Measurements from ENCODE around the gene RABGAP1L.
"Not testable (repeated sequence)": the region's sequence is repeated elsewhere in the genome, so short reads cannot be mapped to it uniquely, and the experiment has no call there.

Gene RABGAP1L

DNA sequence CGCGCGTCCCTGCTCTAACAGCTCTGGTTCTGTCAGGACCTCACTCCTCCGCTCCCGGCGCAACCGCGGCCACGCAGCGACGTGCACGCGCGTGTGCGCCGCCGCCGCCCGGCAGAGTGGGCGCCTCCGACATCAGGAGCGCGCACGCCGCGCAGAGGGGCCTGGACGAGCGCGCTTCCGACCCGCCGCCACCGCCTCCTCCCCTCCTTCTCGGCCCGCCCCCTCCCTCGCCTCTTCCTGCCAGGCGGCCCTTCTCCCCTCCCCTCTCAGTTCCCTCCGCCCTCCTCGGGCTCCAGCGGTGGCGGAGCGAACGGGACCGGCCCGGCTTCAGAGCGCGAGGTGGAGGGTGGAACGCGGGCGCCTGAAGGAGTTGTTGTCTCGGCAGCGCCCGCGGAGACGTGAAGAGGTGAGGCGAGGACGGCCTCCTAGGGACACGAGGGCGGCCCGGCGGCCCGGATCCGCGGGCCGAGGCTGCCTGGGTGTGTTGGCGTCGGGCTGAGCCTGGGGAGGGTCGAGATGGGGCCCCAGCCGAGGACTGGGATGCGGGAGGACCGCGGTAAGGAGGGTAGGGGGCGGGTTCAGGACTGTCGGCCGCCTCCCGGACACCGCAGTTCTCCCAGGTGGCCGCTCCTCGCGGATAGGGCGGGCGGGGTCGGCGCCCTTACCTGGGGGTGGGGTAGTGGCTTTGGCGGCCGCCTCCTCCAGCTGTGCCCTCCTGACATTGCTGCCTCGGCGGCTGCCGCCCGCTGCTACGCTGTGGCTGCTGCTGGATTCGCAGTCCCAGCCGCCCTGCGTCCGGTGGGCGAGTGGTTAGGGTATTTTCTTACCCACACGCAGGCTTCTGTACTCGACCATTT lies at the start of gene RABGAP1L:
Gene RABGAP1L, plus strand, starts transcription at position 269 of the 857 bp plus-strand sequence.
- DNase-seq = peak; percentile 97

DNA sequence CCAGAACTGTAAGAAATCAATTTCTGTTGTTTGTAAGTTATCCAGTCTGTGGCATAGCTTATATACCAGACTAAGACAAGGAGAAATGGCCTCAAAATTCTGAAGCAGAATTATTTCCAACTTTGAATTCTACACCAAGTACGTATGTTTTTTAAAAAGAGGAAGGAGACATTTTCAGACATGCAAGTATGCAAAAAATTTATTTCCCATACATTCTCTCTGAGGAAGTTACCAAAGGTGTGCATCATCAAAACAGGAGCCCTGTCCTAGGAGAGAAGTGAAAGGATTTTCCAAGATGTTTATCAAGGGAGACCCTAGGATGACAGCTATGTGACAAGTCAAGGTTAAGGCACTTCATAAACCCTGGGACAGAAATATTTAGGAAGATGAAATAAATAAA lies 49.3 kb upstream of the RABGAP1L start:
- no peak for DNase-seq

DNA sequence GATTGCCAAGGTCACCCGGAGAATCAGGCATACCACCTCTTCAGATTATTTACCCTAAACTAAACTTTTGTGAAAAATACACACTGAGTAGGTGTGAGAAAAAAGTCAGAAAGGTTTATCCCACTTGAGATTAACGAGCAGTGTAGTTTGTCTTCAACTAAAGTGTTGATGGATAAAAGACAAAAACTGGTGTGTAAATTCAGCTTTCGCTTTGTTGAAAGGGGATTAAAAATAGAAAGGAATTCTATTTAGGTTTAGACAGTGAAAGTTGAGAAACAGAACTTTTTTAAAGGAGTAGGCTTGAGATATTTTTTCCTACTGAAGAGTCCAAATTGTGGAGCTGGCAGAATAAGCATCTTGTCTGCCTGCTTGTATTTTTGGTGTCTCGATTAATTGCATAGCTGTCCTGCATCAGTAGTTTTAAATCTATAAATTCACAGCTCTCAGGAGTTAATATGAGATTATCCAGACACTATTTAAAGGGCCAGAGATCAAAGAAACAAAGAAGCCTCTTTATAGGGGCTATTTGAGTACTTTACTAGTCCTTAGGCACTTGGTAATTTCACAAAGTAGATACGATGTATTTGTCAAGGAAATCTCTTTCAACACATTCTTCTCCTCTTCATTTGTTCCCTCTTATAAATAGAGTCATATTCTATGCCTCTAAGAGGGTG lies 46.7 kb upstream of the RABGAP1L start:
- DNase-seq = no peak

DNA sequence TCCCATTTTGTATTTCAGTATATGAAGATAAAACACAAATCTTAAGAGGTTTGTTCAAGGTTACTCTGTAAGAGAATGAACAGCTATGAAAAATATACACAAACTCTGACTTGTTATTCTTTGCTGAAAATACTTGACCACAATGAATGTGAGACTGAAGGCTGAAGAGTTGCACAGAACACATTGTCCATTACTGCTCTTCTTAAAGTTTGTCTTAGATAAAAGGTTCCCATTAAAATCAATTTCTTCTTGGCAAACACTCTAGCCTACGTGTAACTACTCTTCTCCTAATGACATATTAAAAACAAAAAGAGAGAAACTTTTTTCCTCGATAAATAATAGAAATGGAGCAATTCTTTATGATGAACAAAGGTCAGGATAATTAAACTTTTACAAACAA lies 45.2 kb upstream of the RABGAP1L start:
- no peak for DNase-seq

DNA sequence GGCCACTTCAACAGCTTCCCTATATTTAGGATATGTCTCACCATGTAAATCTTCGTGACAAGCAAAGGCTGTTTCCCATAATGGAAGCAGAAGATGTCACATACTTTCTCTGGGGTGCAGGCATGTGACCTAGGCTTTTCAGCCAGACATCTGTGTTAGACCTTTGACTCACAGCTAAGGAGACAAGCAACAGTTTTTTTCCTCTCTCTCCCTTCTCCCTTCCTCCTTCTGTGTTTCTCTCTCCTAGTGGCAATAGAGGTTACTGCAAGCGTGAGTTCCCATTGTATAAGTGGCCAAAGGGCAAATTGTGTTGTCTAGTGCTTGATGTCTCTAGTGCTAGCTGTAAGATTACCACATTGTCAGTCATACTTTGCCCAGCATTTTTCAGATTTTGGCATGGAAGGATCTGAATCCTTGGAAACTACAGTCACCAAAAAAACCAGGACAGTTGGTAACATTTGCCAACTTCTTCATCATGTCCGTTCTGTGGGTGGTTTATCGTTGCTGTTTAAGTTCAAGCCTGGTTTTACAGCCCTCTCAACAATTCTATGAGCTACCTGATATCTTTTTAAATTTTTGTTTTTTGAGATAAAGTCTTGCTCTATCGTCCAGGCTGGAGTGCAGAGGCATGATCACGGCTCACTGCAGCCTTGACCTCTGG lies 44.4 kb upstream of the RABGAP1L start:
- peak; percentile 17 for DNase-seq

DNA sequence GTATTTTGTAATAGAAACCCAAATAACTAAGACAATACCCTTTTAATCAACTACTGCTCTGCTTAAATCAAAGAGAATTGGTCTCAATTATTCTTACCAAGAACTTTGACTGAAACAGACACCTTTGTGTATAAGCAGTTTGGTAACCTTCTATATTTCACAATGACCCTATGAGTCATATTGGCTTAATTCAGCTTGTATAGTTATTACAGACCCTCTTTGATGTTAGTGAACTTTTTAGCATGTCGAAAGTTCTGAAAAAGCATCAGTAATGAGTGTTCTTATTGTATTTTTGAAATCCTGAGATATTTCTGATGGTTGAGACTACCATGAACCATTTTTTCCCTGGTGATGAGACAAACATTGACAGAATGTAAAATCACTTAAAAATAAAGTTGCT lies 43.3 kb upstream of the RABGAP1L start:
- DNase-seq = no peak

DNA sequence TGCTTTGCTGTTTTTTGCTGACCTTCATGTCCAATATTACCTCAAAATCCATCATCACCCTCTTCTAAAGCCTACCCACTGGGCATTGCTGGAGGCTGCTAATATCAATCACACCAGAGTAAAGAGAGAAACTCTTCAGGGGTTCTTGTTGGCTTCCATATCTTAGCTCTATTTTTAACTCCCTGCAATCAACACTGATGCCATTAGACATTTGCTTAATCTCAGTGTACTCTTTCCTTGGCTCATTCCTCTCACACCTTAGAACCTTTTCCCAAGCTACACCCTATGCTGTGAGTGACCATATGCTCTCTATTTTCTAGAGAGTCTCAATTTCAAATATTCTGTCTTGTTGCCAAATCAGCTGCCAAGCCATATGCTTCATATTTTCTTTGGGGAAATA lies 40.6 kb upstream of the RABGAP1L start:
- no peak for DNase-seq

DNA sequence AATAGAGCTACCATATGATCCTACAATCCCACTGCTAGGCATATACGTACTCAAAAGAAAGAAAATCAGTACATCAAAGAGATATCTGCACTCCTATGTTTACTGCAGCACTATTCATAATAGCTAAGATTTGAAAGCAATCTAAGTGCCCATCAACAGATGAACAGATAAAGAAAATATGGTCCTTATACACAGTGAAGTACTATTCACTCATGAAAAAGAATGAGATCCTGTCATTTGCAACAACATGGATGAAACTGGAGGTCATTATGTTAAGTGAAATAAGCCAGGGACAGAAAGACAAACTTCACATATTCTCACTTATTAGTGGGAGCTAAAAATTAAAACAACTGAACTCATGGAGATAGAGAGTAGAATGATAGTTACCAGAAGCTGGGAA lies 37.0 kb upstream of the RABGAP1L start:
- DNase-seq = not testable (repeated sequence)

DNA sequence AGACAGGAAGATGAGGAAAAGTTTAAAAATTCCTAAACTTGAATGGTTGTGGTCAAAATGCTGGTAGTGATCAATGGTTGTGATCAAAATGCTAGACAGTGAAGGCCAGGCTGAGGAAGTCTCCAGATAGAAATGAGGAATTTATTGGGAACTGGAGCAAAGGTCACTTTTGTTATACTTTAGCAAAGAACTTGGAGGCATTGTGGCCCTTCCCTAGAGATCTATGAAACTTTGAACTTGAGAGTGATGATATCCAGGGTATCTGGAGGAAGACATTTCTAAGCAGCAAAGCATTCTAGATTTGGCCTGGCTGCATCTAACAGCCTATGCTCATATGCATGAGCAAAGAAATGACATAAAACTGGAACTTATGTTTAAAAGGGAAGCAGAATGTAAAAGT lies 35.5 kb upstream of the RABGAP1L start:
- no peak for DNase-seq

DNA sequence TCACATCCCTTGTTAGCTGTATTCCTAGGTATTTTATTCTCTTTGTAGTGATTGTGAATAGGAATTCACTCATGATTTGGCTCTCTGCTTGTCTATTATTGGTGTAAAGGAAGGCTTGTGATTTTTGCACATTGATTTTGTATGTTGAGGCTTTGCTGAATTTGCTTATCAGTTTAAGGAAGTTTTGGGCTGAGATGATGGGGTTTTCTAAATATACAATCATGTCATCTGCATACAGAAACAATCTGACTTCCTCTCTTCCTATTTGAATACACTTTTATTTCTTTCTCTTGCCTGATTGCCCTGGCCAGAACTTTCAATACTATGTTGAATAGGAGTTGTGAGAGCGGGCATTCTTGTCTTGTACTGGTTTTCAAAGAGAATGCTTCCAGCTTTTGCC lies 32.1 kb upstream of the RABGAP1L start:
- DNase-seq = not testable (repeated sequence)

DNA sequence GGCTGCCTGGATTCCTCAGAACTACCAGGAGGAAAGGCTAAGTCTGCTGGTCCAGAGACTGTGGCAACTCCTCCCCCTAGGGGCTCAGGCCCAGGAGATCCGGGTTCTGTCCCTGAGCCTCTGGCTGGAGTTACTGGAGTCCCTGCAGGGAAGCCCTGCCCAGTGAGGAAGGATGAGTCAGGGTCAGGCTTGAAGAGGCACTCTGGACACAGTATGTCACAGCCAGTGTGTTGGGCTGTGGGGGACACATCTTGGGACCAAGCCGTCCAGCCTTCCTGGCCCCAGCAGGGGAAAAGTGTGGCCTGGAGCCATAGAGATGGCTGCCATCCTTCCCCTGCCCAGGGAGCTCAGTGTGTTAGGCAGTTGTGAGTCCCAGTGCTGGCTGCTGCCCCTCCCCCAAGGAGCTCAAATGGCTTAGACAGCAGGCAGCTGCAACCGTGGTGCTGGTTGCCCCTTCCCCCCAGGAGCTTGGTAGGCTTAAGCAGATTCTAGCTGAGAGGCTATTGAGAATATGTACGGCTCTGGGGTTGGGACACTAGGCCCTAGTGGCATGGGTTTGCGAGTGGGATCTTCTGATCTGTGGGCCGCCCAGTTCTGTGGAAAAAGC lies 28.2 kb upstream of the RABGAP1L start:
- no peak for DNase-seq

DNA sequence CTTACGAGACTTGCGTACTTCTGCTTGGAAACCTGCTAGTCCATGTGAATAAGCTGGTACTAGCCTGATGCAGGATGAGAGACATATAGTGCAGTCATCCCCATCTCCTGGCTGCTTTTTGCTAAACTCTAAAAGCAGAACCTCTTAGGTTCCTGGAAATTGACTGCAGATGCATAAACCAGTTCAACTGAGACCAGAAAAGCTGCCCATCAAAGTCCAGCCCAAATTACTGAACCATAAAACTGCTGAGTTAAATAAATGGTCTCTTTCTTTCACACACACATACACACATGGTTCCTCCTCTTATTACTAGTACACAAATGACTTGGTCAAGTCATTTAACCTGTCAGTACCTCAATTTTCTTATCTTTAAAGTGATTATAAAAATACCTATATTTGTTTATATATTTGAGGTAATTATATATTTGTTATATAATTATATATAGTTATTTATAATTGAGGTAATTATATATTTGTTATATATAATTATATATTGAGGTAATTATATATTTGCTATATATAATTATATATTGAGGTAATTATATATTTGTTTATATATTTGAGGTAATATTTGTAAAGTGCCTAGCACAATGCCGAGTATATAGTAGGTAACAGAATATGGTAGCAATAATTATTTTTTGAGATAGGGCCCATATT lies 25.2 kb upstream of the RABGAP1L start:
- no peak for DNase-seq

DNA sequence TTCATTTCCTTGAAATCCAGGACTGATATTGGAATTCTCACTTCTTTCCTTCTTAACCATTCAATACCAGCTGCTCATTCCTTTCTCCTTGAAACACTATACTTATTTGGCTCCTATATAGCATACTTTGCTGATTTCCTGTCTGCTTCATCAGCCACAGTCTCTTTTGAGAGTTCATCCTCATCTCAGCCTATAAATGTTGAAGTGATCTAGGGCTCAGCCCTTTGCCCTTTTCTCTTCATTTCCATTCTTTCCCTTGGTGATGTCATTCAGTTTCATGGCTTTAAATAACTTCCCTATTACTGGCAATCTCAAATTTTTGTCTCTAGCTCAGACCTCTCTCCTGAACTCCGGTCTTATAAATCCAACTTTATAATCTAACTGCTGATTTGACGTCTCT lies 24.1 kb upstream of the RABGAP1L start:
- no peak for DNase-seq

DNA sequence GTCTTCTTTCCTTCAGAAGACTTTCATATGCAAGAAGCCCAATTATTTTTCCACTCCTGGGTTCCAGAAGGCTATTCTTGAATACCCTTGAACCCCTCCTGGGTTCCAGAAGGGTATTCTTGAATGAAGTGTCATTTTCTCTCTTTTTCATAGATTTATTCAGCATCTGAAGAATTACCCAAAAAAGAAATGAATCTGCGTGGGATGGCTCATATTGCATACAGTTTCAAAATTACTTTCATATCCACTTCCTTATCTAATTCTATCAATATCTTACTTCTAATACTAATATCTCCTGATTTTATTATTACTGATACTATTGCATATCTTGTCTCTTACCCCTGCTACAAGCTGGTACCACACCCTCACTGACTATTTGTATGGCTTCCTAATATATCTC lies 22.6 kb upstream of the RABGAP1L start:
- DNase-seq = no peak

DNA sequence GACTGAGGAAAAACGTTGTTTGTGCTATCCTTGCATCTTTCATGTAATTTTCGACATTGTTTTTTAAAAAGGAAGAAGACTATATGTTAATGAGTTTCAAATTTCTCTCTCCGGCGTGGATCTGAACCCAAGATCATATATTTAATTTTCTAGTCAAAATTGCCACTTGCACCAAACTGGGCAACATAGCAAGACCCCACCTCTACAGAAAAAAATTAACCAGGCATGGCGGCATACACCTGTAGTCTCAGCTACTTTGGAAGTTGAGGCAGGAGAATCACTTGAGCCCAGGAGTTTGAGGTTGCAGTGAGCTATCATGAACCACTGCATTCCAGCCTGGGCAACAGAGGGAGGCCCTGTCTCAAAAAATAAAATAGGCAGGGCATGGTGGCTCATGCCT lies 16.5 kb upstream of the RABGAP1L start:
- no peak for DNase-seq

DNA sequence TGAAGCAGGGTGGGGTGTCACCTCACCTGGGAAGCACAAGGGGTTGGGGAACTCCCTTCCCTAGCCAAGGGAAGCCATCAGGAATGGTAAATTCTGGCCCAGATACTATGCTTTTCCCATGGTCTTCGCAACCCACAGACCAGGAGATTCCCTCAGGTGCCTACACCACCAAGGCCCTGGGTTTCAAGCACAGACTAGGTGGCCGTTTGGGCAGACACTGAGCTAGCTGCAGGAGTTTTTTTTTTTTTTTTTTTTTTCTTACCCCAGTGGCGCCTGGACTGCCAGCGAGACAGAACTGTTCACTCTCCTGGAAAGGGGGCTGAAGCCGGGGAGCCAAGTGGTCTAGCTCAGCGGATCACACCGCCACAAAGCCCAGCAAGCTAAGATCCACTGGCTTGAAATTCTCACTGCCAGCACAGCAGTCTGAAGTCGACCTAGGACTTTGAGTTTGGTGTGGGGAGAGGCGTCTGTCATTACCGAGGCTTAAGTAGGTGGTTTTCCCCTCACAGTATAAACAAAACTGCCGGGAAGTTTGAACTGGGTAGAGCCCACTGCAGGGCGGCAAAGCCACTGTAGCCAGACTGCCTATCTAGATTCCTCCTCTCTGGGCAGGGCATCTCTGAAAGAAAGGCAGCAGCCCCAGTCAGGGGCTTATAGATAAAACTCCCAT lies 15.5 kb upstream of the RABGAP1L start:
- not testable (repeated sequence) for DNase-seq

DNA sequence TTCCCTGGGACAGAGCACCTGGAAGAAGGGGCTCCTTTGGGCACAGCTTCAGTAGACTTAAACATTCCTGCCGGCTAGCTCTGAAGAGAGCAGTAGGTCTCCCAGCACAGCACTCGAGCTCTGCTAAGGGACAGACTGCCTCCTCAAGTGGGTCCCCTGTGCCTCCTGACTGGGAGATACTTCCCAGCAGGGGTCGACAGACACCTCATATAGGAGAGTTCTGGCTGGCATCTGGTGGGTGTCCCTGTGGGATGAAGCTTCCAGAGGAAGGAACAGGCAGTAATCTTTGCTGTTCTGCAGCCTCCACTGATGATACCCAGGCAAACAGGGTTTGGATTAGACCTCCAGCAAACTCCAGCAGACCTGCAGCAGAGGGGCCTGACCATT lies 14.9 kb upstream of the RABGAP1L start:
- DNase-seq = not testable (repeated sequence)

DNA sequence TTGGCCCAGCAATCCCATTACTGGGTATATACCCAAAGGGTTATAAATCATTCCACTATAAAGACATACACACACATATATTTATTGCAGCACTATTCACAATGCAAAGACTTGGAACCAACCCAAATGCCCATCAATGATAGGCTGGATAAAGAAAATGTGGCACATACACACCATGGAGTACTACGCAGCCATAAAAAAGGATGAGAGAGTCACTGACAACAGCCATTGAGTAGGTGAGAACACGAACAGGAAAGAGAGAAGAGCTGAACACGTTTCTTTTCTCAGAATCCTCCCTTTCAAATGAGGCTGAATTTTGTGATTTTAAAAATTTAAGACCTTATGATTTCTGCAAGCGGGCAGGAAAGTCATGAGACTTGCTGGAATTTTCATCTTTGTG lies 10.1 kb upstream of the RABGAP1L start:
- no peak for DNase-seq

DNA sequence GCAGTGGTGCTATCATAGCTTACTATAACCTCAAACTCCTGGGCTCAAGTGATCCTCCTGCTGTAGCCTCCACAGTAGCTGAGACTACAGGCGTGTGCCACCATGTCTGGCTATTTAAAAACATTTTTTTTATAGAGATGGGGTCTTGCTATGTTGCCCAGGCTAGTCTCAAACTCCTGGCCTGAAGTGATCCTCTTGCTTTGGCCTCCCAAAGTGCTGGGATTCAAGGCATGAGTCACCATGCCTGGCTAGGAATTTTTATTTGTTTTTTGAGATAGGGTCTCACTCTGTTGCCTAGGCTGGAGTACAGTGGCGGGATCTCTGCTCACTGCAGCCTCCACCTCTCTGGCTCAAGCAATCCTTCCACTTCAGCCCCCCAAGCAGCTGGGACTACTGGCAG lies 8.8 kb upstream of the RABGAP1L start:
- DNase-seq = no peak

DNA sequence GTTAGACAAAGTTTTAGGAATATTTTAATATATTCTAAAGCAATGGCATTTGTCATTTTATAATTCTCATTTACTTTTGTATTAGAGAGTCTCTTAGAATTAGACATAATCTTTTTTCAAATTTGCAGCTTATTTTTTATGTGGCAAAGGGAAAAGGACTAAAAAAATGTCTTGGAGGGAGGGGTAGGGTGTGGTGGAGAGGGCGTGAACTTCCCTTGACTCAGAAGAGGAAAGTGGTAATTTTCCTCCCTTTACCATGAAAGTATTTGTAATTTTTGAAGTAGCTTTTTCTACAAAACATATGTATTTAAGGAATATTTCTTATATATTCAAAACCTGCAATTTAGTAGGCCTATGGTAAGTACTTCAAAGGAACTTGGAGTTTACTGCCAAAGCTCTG lies 6.9 kb upstream of the RABGAP1L start:
- no peak for DNase-seq

DNA sequence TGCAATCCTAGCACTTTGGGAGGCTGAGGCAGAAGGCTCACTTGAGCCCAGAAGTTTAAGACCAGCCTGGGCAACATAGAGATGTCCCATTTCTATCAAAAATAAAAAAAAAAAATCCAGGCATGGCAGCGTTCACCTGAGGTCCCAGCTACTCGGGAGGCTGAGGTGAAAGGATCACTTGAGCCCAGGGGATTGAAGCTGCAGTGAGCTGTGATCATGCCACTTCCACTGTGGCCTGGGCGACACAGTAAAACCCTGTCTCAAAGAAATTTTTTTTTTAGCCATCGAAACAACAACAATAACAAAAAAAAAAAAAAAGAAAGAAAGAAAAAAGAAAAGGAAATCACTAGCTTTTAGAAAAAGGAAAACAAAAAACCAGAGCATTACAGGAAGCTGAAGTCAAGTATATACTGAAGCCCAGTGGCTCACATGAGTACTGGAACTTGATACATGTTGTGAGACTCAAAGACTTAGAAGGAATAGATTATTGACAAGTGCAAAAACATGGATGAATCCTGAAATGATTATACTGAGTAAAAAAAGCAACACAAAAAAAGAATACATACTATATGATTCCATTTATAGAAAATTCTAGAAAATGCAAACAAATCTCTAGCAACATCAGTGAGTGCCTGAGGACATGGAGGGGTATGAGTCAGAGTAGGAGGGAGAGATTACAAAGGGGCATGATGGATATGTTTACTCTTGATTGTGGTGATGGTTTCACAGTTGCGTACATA lies 6.1 kb upstream of the RABGAP1L start:
- no peak for DNase-seq

DNA sequence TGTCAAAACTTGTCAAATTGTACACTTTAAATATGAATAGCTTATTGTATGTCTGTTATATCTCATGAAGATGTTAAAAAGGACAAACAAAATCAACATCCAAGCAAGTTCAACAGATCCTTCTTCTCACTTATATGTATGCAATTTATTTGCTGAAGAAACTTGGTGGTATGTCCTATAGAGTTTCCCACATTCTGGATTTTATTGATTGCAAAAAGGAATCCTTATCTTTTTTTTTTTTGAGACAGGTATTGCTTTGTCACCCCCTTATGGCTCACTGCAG lies 5.6 kb upstream of the RABGAP1L start:
- DNase-seq = no peak
